K562 (cell line): ENCODE data around the gene HAUS6. TPM values are rescaled to one million over a fixed set of nuclear protein-coding genes. Genes with fewer than 3 reads are reported as not detected.

Experiments used
- ATF2 ChIP-seq: sonication (generic); formaldehyde crosslinking; IDR thresholded peaks from 2 replicates; pipeline ENCODE4 v1.8.1; 2022; ENCODE audit warnings: missing genetic modification reagents
- CREM ChIP-seq: IDR thresholded peaks from 2 replicates; pipeline ENCODE4 v1.6.1; 2014; ENCODE audit warnings: antibody characterized with exemption, low read depth
- GTF2A2 ChIP-seq: IDR thresholded peaks from 2 replicates; pipeline ENCODE4 v1.6.1; 2016; ENCODE audit warnings: mild to moderate bottlenecking, missing genetic modification characterization, missing compliant biosample characterization
- HEY1 ChIP-seq: fragments of 250-450 bp; sonication (Bioruptor Pico); IDR thresholded peaks from 2 replicates; pipeline ENCODE4 v1.5.0; 2020; ENCODE audit warnings: mild to moderate bottlenecking, moderate library complexity, borderline replicate concordance
- IRF9 ChIP-seq: fragments of 450-650 bp; IDR thresholded peaks from 2 replicates; pipeline ENCODE4 v1.6.1; 2016; ENCODE audit warnings: missing biosample characterization, missing genetic modification characterization
- NCOA6 ChIP-seq: fragments of 450-650 bp; IDR thresholded peaks from 2 replicates; pipeline ENCODE4 v1.6.1; 2017; ENCODE audit warnings: mild to moderate bottlenecking
- PKNOX1 ChIP-seq: fragments of 450-650 bp; IDR thresholded peaks from 2 replicates; pipeline ENCODE4 v1.6.1; 2016
- RAD21 ChIP-seq, 2 experiments: fragments of 250-450 bp in 1 of 2; fragments of 450-650 bp in 1 of 2; sonication (Bioruptor Pico) in 1 of 2; formaldehyde crosslinking in 1 of 2; IDR thresholded peaks in 1 of 2; conservative IDR thresholded peaks in 1 of 2; 2 replicates each; pipeline versions ENCODE4 v1.4.0 to v1.8.0; 2020 to 2022; ENCODE audit warnings: mild to moderate bottlenecking in 2 of 2, moderate library complexity in 1 of 2
- RBBP5 ChIP-seq: fragments of 200-600 bp; sonication (generic); IDR thresholded peaks from 2 replicates; pipeline ENCODE4 v1.6.1; 2012; ENCODE audit warnings: borderline replicate concordance, mild to moderate bottlenecking, low read length, control low read depth, inconsistent platforms; ENCODE audit not compliant: insufficient read depth, poor library complexity, severe bottlenecking
- THRA ChIP-seq: fragments of 450-650 bp; IDR thresholded peaks from 2 replicates; pipeline ENCODE4 v1.6.1; 2017; ENCODE audit warnings: mild to moderate bottlenecking, moderate library complexity
- TSC22D4 ChIP-seq: fragments of 450-650 bp; IDR thresholded peaks from 2 replicates; pipeline ENCODE4 v1.6.1; 2016; ENCODE audit warnings: missing genetic modification characterization, missing biosample characterization, control low read depth
- ZBTB1 ChIP-seq: sonication (generic); formaldehyde crosslinking; IDR thresholded peaks from 2 replicates; pipeline ENCODE4 v1.8.1; 2023; ENCODE audit warnings: missing genetic modification reagents, low read depth, mild to moderate bottlenecking, borderline replicate concordance
- ZBTB7A ChIP-seq: IDR thresholded peaks from 2 replicates; pipeline ENCODE4 v1.6.1; 2011; ENCODE audit warnings: low read depth, mild to moderate bottlenecking, low read length, moderate library complexity, borderline replicate concordance; ENCODE audit not compliant: control insufficient read depth
- ZNF639 ChIP-seq, 2 experiments: fragments of 200-800 bp in 1 of 2; sonication (Bioruptor generic) in 1 of 2; sonication (generic) in 1 of 2; formaldehyde crosslinking in 1 of 2; IDR thresholded peaks in 1 of 2; conservative IDR thresholded peaks in 1 of 2; 2 replicates each; pipeline versions ENCODE4 v1.5.0 to v1.6.1; 2016 to 2020; ENCODE audit warnings: missing compliant biosample characterization in 1 of 2, missing genetic modification characterization in 1 of 2, missing genetic modification reagents in 1 of 2
- polyA plus RNA-seq, 8 experiments: library from polyadenylated mRNA; depleted of rRNA in 4 of 8; stranded (reverse) in 5 of 8; unstranded in 3 of 8; fragments of >200 nt; fragmentation: Nextera tagmentation in 2 of 8; fragmentation: Illumina TruSeq in 1 of 8; extraction: Ambion mirVana in 2 of 8; extraction: Trizol in 1 of 8; gene quantifications; 2 replicates each; pipeline versions ENCODE4 v1.2.1 to v1.2.3, GENCODE V29; 2011 to 2014; ENCODE audit warnings: inconsistent platforms in 1 of 8, missing spikeins in 1 of 8
- total RNA-seq, 7 experiments: library from RNA; depleted of rRNA in 6 of 7; stranded (reverse); fragments of >200 nt in 6 of 7; fragmentation: Illumina TruSeq in 2 of 7; extraction: Trizol in 2 of 7; gene quantifications; 2 replicates each; pipeline versions ENCODE4 v1.2.1 to v1.2.3, GENCODE V29; 2011 to 2021; ENCODE audit warnings: low replicate concordance in 1 of 7
- TF ChIP-seq, protein P1 (sequence below): fragments of 250-450 bp; sonication (Bioruptor Pico); IDR thresholded peaks from 2 replicates; pipeline ENCODE4 v1.5.0; 2021; ENCODE audit warnings: mild to moderate bottlenecking, moderate library complexity

Gene HAUS6
- total and polyA plus RNA-seq, 9 of the 15 experiments (the other 6 are each of a cell fraction or from before 2014, with no cell fraction given) = 10.2 to 31.7 (median 23.1) TPM

- no peak for TF ChIP-seq RAD21 (CRISPR knock-in tag; conservative IDR thresholded peaks at IDR 0.05 in 1 of 2, IDR thresholded peaks at IDR 0.05 in 1 of 2)
- TF ChIP-seq ZBTB1 (CRISPR knock-in tag) = no peak
- TF ChIP-seq ZNF639 (CRISPR knock-in tag; conservative IDR thresholded peaks at IDR 0.05 in 1 of 2, IDR thresholded peaks at IDR 0.05 in 1 of 2) = peak in 1 of 2 experiments; percentile 31; a peak in 1 of 4 replicates
- peak; percentile 63 for TF ChIP-seq CREM
- peak; percentile 71 for TF ChIP-seq RBBP5
- no peak for TF ChIP-seq PKNOX1
- no peak for TF ChIP-seq GTF2A2 (tag)
- TF ChIP-seq IRF9 (tag) = no peak
- no peak for TF ChIP-seq THRA
- TF ChIP-seq ATF2 = no peak
- no peak for TF ChIP-seq ZBTB7A
- TF ChIP-seq, protein P1, sequence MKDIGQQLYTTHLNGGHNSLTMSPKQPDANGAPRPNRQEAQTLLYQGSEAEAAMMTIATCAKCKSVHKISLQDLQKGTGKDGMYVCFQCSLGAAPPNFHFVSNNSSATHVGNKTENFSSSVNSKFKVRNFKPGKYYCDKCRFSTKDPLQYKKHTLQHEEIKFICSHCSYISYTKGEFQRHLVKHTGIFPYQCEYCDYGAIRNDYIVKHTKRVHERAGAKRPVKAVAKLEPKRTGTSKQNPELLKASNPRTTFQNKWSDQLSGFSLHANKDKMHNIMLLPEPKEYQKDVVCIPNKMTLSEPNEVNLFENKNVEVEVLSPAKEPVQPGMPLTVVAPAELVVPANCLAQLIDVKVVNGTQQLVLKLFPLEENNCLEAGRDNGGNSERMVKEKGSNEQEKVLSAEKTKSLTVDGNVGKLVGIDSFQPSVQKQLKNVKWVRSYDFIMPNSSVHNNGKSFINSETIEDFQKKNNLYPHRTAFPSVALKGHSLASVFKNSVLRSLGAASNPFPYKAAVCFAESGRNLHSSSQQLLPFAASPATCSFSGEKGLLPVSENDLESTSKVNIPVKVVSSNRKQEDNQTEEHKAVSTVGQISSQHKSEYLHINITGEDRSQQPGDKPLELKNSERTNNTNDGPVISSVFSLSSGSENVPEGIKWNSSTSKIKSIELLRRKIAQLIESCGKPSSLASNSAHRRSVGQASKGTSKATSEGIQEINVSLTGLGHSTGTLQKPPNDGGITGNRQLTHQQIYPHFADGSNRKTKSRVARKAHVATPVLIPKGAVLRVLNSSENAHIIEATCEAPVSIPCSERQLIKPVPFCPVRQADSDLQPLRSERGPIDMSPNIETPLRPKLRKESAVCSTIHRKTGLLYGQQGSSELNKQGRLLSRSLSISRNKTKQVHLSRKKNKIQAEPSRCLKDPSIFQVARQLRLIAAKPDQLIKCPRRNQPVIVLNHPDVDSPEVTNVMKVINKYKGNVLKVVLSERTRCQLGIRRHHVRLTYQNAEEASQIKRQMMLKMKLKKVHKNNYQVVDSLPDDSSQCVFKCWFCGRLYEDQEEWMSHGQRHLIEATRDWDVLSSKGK (CRISPR knock-in tag) = no peak
- TF ChIP-seq NCOA6 = no peak
- TF ChIP-seq TSC22D4 (tag) = no peak
- TF ChIP-seq HEY1 (CRISPR knock-in tag) = no peak
Observed at GRCh38 chr9:19102631-19103345, at the start of gene HAUS6 (continued).
